ENCODE data around the gene IL36B. TPM values are rescaled to one million over a fixed set of nuclear protein-coding genes. Genes with fewer than 3 reads are reported as not detected.

The IL36B gene
- polyA plus RNA-seq, 1 experiment: not detected

DNA sequence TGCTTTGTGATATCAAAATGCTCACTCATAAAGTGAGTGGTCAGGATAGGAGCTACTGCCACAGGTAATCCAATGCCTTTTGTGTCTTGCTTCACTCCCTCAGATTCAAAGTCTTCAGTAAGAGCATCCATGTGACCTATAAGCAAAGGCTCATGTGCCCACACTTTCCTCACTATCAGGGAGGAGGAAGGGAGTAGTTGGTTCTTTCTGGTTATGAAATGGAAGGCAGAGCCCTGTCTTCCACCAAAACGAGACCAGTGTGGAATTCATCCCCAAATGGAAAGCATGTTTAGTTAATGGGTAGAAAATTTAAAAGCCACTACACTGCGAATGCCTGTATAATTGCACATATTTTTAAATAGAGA lies 40.9 kb upstream of the IL36B start:
- ChIA-PET POLR2A (no interaction called here), CTCF (interaction anchor here (1.6 to 2.1 kb wide), 2 partner anchors 10 to 13 kb away, joined by 4 to 6 read pairs; no protein-coding TSS in a partner anchor)
- H3K36me3 ChIP-seq (ENCODE audit: control insufficient read depth, insufficient read depth, low read length): no peaks in the 10 kb centered on the region
- H3K27me3 ChIP-seq (ENCODE audit: control insufficient read depth, insufficient read depth, low read length): peaks cover 9% of the 10 kb centered on the region; the same call in 1 of the 2 replicates
- TF ChIP-seq, protein P1, sequence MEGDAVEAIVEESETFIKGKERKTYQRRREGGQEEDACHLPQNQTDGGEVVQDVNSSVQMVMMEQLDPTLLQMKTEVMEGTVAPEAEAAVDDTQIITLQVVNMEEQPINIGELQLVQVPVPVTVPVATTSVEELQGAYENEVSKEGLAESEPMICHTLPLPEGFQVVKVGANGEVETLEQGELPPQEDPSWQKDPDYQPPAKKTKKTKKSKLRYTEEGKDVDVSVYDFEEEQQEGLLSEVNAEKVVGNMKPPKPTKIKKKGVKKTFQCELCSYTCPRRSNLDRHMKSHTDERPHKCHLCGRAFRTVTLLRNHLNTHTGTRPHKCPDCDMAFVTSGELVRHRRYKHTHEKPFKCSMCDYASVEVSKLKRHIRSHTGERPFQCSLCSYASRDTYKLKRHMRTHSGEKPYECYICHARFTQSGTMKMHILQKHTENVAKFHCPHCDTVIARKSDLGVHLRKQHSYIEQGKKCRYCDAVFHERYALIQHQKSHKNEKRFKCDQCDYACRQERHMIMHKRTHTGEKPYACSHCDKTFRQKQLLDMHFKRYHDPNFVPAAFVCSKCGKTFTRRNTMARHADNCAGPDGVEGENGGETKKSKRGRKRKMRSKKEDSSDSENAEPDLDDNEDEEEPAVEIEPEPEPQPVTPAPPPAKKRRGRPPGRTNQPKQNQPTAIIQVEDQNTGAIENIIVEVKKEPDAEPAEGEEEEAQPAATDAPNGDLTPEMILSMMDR (IDR thresholded peaks at IDR 0.05; ENCODE audit: insufficient read depth, low read depth, low read length): no peak
- no peak for DNase-seq (ENCODE audit: low read depth)
- no peak overlapping the region for H3K4me3 ChIP-seq (ENCODE audit: low read depth, low read length)

DNA sequence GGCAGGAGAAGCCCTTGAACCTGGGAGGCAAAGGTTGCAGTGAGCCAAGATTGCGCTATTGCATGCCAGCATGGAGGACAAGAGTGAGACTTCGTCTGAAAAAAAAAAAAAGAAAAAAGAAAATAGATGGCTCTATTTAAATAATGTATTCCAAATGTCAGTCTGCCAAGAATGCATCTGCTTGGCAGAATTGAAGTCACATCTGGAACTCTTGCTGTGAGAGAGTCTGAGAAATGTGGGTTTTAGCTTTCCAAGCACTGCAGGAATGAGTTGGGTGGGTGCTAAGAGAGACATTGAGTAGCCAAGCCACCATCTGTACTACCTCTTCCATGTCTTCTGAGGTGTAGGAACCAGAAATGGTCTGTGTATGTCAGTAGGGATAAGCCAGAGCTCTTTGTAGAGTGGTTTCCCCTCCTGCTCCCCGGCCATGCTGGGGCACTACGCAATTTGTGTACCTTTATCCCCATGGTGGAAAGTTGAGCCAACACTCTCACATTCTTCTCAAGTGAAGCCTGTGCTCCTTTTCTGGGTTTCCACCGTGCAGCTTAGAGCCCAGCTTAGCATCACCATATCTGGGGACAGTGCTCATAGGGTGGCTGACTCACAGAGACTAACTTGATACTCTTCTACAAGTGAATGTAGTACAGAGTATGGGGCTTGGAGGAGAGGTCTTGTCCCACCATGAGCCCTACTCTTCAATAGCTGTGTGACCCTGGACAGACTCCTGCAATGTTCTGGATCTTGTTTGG lies 40.4 kb upstream of the IL36B start:
- Histone ChIP-seq H3K27me3 (ENCODE audit: control insufficient read depth, insufficient read depth, low read length) (peaks cover 9% of the 10 kb centered on the region; the same call in 1 of the 2 replicates), H3K36me3 (ENCODE audit: control insufficient read depth, insufficient read depth, low read length) (no peaks in the 10 kb centered on the region), H3K4me3 (ENCODE audit: low read depth, low read length) (no peak overlapping the region)
- ChIA-PET POLR2A (no interaction called here), CTCF (interaction anchor here (1.5 to 2.1 kb wide), 3 partner anchors 9 to 106 kb away, joined by 3 to 6 read pairs (median 4); no protein-coding TSS in a partner anchor)
- DNase-seq (ENCODE audit: low read depth): no peak
- TF ChIP-seq, protein P1 (IDR thresholded peaks at IDR 0.05; ENCODE audit: insufficient read depth, low read depth, low read length): no peak

DNA sequence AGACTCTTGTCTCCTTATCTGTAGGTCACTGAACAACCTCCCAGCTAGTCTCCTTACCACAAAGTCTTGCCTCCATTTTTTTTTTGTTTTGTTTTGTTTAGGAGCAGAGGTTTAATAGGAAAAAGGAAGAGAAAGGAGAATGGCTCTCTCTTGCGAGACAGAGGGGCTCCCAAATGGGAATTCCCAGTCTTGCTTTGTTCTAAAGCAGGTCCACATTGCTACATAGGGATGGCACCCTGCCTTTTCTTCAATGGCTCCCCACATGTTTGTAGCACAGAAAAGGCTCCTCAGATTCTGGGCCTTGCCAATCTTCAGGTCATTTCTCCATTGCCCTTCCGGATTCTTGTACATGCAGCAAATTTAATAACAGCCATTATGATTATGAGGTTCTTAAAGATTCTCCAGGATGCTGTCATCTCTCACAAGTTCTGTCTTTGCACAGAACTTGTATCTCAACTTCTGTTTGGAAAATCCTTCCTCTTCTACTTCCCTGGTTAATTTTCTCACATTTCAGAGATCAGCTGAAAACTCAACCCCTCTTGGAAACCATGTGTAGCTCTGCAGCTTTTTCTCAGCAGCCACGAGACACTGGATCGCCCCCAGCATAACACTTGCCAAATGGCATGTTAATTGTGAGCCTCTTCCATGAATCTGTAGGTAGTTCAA lies 38.7 kb upstream of the IL36B start:
- Histone ChIP-seq H3K4me3 (ENCODE audit: low read depth, low read length) (no peak overlapping the region), H3K36me3 (ENCODE audit: control insufficient read depth, insufficient read depth, low read length) (no peaks in the 10 kb centered on the region), H3K27me3 (ENCODE audit: control insufficient read depth, insufficient read depth, low read length) (peaks cover 13% of the 10 kb centered on the region)
- DNase-seq (ENCODE audit: low read depth): no peak
- CTCF ChIA-PET: interaction anchor here (0.8 to 2.3 kb wide), 2 partner anchors 11 to 50 kb away, joined by 4 to 10 read pairs; no protein-coding TSS in a partner anchor
- TF ChIP-seq, protein P1 (IDR thresholded peaks at IDR 0.05; ENCODE audit: insufficient read depth, low read depth, low read length): no peak
- POLR2A ChIA-PET: no interaction called here

DNA sequence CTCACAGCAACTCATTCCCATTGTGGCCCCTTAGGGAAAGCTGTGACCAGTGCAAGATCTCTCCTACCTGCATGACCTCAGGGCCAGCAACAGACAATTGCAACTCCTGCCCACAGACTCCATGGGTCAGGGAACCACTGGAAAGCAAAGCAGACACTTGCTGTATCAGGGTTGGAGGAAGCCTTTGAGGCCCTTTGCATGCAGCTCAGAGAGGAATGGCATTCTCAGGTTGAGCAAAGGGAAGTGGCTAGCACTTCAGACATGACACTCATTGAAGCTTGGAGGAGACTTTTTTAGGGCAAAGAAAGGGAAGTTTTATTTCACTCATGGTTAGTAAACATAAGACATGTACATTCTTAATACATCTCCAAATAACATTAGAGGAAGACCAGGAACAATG lies 37.2 kb upstream of the IL36B start:
- ChIA-PET POLR2A (no interaction called here), CTCF (interaction anchor here (1.0 to 2.3 kb wide), 4 partner anchors 10 to 300 kb away, joined by 3 to 10 read pairs (median 6); no protein-coding TSS in a partner anchor)
- TF ChIP-seq, protein P1 (IDR thresholded peaks at IDR 0.05; ENCODE audit: insufficient read depth, low read depth, low read length): no peak
- Histone ChIP-seq H3K36me3 (ENCODE audit: control insufficient read depth, insufficient read depth, low read length) (no peaks in the 10 kb centered on the region), H3K4me3 (ENCODE audit: low read depth, low read length) (no peak overlapping the region), H3K27me3 (ENCODE audit: control insufficient read depth, insufficient read depth, low read length) (peaks cover 13% of the 10 kb centered on the region)
- DNase-seq (ENCODE audit: low read depth): no peak
